ENCODE data around the gene CERS5.
"Not testable (repeated sequence)": the region's sequence is repeated elsewhere in the genome, so short reads cannot be mapped to it uniquely, and the experiment has no call there.

The CERS5 gene

DNA sequence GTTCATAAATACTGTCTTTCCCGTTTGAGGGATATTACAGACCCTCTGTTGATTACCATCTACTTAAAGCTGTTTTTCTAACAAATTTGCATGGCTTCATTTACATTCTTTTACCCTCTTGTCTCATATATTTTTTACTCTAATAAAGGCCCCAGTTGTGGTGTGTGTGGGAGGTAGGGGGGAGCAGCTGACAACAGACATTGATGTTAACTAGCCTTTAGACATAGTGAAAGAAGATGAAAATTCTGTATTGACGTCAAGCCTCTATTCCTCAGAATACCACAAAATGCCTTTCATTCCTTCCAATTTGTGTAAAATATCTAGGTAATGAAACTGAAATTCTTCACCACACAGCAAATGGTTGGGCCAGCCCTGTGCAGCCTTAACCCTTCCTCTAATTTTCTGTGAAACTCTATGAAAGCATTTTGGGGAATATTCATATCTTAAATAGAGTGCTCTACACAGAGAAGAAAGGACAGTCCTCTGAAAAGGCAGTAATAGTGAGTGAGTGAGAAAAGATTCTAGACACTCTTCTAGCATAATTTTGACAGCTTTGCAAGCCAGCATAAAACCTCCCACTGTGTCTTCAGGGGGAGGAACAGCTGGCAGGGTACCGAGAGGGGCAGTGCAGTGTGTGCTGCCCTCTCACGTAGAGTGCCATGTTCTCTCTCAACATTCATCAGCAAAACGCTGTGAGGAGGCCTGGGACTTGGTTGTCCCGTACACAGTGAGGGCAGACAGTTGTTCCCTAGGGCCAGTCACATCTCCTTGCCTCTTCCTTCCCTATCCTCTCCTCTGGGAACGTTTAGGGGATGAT is 20.1 kb upstream of the CERS5 start:
- in situ Hi-C loops (cut with MboI; ENCODE audit: low sequenced_read_pairs), result no loop called here

DNA sequence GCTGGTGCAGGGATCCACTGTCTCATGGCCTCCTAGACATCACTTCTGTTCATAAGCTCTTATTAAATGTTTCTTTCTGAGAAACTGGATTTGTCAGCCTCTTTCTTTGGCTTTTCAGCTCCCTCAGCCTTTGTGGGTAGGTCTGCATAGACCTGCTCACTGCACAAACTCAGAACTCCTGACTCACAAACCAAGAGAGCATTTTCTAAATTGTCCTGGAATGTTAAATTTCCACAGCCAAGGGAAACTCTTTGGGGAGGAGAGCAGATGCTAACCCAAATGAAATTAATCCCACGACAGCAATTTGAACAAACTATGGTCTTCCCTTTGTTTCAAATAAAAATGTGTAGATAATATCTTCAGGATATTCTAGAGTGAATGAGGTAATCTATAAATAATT is 19.5 kb upstream of the CERS5 start:
- in situ Hi-C loops (cut with MboI; ENCODE audit: low sequenced_read_pairs), result no loop called here

- in situ Hi-C loops (cut with MboI; ENCODE audit: low sequenced_read_pairs), result no loop called here
These were observed 18.9 kb upstream of the CERS5 start for GRCh38 chr12:50185970-50186663.

GRCh38 chr12:50185301-50185895 is 18.2 kb upstream of the CERS5 start:
- in situ Hi-C loops (cut with MboI; ENCODE audit: low sequenced_read_pairs), result no loop called here

DNA sequence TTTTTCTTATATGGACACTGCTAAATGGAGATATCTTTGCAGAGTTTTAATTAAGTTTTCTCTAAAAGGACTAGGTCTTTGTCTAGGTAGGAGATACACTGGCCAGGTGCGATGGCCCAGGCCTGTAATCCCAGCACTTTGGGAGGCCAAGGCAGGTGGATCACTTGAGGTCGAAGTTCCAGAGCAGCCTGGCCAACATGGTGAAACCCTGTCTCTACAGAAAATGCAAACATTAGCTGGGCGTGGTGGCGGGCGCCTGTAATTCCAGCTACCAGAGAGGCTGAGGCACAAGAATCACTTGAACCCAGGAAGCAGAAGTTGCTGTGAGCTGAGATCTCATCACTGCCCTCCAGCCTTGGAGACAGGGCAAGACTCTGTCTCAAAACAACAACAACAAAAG is 17.1 kb upstream of the CERS5 start:
- in situ Hi-C loops (cut with MboI; ENCODE audit: low sequenced_read_pairs), result no loop called here

GRCh38 chr12:50182461-50182860 is 15.3 kb upstream of the CERS5 start:
- in situ Hi-C loops (cut with MboI; ENCODE audit: low sequenced_read_pairs), result no loop called here

- in situ Hi-C loops (cut with MboI; ENCODE audit: low sequenced_read_pairs), result no loop called here
These were observed 14.5 kb upstream of the CERS5 start for GRCh38 chr12:50181691-50182090.

DNA sequence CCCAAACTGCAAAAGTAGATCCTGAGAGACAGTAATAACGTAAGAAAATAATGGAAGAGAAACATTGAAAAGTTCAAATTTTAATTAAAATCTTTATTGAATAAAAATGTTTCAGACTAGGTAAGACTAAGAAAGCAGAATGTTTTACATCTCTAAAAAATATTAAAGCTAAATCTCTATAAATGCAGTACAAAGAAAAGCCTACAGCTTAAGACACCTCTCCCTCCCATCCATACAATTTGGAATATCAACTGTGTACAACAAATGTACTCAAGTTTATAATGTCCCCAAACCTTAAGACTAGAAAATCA is 8.5 kb upstream of the CERS5 start:
- in situ Hi-C loops (cut with MboI; ENCODE audit: low sequenced_read_pairs), result loop anchor here (10.0 kb wide), 2 partner anchors 101 to 201 kb away; partner anchors contain the start of gene AQP6

DNA sequence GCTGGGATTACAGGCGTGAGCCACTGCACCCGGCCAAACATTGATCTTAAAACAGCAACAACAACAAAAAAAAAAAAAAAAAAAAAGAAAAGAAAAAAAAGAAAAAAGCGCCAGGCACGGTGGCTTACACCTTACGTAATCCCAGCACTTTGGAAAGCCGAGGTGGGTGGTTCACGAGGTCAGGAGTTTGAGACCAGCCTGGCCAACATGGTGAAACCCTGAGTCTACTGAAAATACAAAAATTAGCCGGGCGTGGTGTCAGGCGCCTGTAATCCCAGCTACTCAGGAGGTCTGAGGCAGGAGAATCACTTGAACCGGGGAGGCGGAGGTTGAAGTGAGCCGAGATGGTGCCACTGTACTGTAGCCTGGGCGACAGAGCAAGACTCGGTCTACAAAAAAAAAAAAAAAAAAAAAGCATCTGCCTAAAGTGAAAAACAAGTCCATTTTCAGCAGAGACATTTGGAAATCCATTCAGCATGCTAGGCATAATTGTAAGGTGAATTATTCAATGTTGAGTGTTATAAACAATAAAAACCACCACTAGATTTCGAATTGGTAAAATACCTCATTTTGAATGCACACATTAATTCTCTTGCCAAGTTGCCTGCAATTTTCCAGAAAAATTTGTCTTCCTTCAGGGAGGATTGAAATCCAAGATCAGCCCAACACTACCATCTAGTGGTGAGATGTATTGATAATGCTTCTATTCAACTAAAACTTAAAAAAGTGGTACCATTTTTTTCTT is 8.0 kb upstream of the CERS5 start:
- in situ Hi-C loops (cut with MboI; ENCODE audit: low sequenced_read_pairs), result loop anchor here (10.0 kb wide), 2 partner anchors 100 to 200 kb away; partner anchors contain the start of gene AQP6

GRCh38 chr12:50166799-50167048 is 445 bp downstream of the CERS5 start:
- in situ Hi-C loops (cut with MboI; ENCODE audit: low sequenced_read_pairs), result no loop called here

GRCh38 chr12:50164963-50165362 is 2.2 kb downstream of the CERS5 start:
- in situ Hi-C loops (cut with MboI; ENCODE audit: low sequenced_read_pairs), result no loop called here

DNA sequence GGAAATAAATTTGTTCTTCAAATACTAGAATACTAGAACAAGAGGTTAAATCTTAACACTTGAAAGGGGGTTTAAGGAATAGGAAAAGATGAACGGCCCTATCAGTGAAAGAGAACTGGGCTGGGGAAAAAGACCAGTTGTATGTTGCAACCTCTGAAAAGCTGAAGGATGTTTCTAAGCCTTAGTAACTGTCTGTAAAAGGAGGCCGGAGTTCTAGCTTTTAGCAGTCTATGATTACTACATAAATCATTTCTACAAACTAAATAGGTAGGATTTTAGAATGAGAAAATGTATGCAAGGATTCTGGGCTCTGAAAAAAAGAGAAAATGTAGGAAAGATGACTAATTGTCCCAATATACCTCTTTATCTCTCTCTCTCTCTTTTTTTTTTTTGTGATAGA is 4.9 kb downstream of the CERS5 start:
- in situ Hi-C loops (cut with MboI; ENCODE audit: low sequenced_read_pairs), result no loop called here

DNA sequence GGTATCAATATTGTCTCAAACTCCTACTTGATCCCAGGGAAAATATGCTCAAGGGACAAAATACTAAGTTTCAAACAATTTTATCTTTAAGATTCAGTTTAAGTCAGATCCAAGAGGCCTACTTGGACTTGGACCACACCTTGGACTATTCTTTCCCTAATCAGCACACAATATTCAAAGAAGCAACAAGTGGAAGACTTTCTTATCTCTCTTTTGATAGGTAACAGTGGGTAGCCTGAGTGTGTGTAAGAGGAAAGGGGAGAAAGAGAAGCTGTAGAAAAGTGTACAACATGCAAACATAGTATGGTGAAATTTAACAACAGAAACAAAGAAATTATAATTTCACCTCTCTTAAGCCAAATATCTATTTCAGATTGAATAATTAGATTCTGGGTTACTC is 6.5 kb downstream of the CERS5 start:
- in situ Hi-C loops (cut with MboI; ENCODE audit: low sequenced_read_pairs), result no loop called here

GRCh38 chr12:50157259-50157658 is 9.9 kb downstream of the CERS5 start:
- in situ Hi-C loops (cut with MboI; ENCODE audit: low sequenced_read_pairs), result no loop called here

- in situ Hi-C loops (cut with MboI; ENCODE audit: low sequenced_read_pairs), result no loop called here
These were observed 10.5 kb downstream of the CERS5 start for GRCh38 chr12:50156641-50157040.

DNA sequence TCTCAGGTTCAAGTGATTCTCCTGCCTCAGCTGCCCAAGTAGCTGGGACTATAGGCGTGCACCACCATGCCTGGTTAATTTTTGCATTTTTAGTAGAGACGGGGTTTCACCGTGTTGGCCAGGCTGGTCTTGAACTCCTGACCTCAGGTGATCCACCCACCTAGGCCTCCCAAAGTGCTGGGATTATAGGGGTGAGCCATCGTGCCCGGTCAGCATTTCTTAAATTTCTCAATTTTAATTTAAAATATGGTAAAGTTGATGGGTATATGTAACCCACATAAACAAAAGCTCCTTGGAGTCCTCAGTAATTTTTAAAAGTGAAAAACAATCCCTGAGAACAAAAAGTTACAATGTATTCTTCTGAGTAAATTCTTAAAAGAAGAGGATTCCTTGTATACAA is 12.2 kb downstream of the CERS5 start:
- in situ Hi-C loops (cut with MboI; ENCODE audit: low sequenced_read_pairs), result not testable (repeated sequence)

GRCh38 chr12:50151047-50151687 is 16.0 kb downstream of the CERS5 start:
- in situ Hi-C loops (cut with MboI; ENCODE audit: low sequenced_read_pairs), result no loop called here

DNA sequence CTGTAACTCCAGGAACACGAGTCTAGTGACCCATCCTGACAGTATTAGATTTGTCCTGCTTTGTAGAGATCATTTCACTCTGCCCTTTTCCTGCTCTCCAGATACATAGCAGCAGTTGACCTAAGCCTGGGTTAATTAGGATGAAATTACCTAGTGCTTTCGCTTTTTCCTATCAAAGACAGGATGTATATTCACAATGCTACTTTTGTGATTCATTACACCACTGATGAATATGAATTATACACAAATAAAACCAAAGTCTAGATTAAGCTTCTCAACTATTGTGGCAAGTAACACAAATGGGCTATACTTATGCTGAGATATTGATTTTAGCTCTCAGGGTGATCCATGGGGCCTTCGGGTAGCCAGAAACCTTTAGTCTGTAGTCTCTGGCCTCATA is 17.9 kb downstream of the CERS5 start:
- in situ Hi-C loops (cut with MboI; ENCODE audit: low sequenced_read_pairs), result no loop called here

GRCh38 chr12:50148011-50148410 is 19.2 kb downstream of the CERS5 start:
- in situ Hi-C loops (cut with MboI; ENCODE audit: low sequenced_read_pairs), result not testable (repeated sequence)

DNA sequence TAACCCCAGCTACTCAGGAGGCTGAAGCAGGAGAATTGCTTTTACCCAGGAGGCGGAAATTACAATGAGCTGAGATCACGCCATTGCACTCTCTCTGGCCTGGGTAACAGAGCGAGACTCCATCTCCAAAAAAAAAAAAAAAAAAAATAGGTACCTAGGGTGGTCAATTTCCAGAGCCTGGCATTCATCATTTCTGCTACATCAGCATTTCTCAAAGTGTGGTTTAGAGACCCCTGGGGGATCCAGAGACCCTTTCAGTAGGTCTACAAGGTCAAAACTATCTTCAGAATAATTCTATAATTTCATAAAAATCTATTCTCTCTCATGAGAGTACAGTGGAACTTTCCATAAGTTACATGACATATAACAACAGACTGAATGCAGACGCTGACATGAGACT is 19.9 kb downstream of the CERS5 start:
- in situ Hi-C loops (cut with MboI; ENCODE audit: low sequenced_read_pairs), result no loop called here

DNA sequence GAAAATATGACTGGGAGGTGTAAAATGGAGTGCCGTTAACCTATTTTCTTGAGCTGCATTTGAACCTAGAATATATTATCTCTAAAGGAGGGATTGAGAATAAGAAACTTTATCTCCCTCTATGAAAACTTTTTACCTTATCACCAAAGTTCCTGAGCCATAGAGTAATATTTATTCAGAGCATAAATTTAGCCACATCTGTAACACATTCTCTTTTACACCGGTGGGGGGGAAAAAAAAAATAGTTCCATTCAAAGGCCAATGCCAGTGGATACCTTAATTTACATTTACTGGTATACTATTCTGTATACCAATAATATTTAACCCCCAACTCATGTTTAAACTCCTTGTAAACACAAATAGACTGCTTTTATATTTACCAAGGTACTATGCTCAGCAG is 21.7 kb downstream of the CERS5 start:
- in situ Hi-C loops (cut with MboI; ENCODE audit: low sequenced_read_pairs), result no loop called here

All from HL-60/S4 treated with retinoic acid at 250 ng/mL for 4 days and 3 days (cell line).